SK-N-SH (cell line): Measurements from ENCODE around the gene ROR2. TPM values are rescaled to one million over a fixed set of nuclear protein-coding genes. Genes with fewer than 3 reads are reported as not detected.

Experiments used
- CTCF ChIA-PET: fragments of 300-600, 350-600 bp; formaldehyde crosslinking; extraction: SDS; loops from one replicate; lab custom pipeline; 2021; lab: Yijun Ruan, JAX
- POLR2A ChIA-PET: fragments of 350-600 bp; sonication (Branson Sonifier 250); formaldehyde crosslinking; extraction: SDS; loops from one replicate; lab custom pipeline; 2020; ENCODE audit warnings: antibody characterized with exemption, inconsistent platforms; lab: Yijun Ruan, JAX
- DNase-seq: peaks from one replicate; pipeline ENCODE4 v3.0.0; 2012
- H2AFZ ChIP-seq: fragments of 200-600 bp; sonication (generic); 2 replicates; pipeline ENCODE4 v1.8.1; 2016; ENCODE audit warnings: antibody characterized with exemption, mild to moderate bottlenecking, low read depth
- H3F3A ChIP-seq: fragments of 200-600 bp; sonication (generic); replicated peaks from 2 replicates; pipeline ENCODE3; 2016; ENCODE audit warnings: antibody characterized with exemption, mild to moderate bottlenecking; ENCODE audit not compliant: insufficient read depth
- H3K27ac ChIP-seq, 2 experiments: fragments of 200-500 bp in 1 of 2; fragments of 200-600 bp in 1 of 2; sonication (Bioruptor generic) in 1 of 2; sonication (generic), shearing (Covaris generic) in 1 of 2; 2 replicates each; pipeline versions ENCODE4 v1.5.1 to v1.6.1; 2014 to 2016; ENCODE audit warnings: low read depth in 2 of 2, inconsistent platforms in 1 of 2, low read length in 1 of 2, mild to moderate bottlenecking in 1 of 2, mixed read lengths in 1 of 2
- H3K27me3 ChIP-seq: fragments of 200-600 bp; sonication (generic), shearing (Covaris generic); 2 replicates; pipeline ENCODE4 v1.6.1; 2016; ENCODE audit warnings: mixed run types; ENCODE audit not compliant: insufficient read depth
- H3K36me3 ChIP-seq, 2 experiments: fragments of 200-500 bp in 1 of 2; fragments of 200-600 bp in 1 of 2; sonication (Bioruptor generic) in 1 of 2; sonication (generic) in 1 of 2; replicated peaks in 1 of 2; 2 replicates each; pipeline versions ENCODE3 to v1.5.1; 2014 to 2016; ENCODE audit warnings: low read length in 1 of 2, mild to moderate bottlenecking in 1 of 2; ENCODE audit not compliant: insufficient read depth in 2 of 2, control insufficient read depth in 1 of 2
- H3K4me1 ChIP-seq, 2 experiments: fragments of 200-500 bp in 1 of 2; fragments of 200-600 bp in 1 of 2; sonication (Bioruptor generic) in 1 of 2; sonication (generic), shearing (Covaris generic) in 1 of 2; 2 replicates each; pipeline versions ENCODE4 v1.5.1 to v1.6.1; 2014 to 2016; ENCODE audit warnings: low read depth in 1 of 2, low read length in 1 of 2, mixed run types in 1 of 2; ENCODE audit not compliant: insufficient read depth in 2 of 2, control insufficient read depth in 1 of 2
- H3K4me2 ChIP-seq: fragments of 200-600 bp; sonication (generic), shearing (Covaris generic); 2 replicates; pipeline ENCODE4 v1.6.1; 2017; ENCODE audit warnings: mixed run types
- H3K4me3 ChIP-seq, 2 experiments: fragments of 200-500 bp in 1 of 2; fragments of 200-600 bp in 1 of 2; sonication (Bioruptor generic) in 1 of 2; sonication (generic), shearing (Covaris generic) in 1 of 2; 2 replicates each; pipeline versions ENCODE4 v1.5.1 to v1.8.1; 2014 to 2016; ENCODE audit warnings: low read depth in 2 of 2, inconsistent platforms in 1 of 2, low read length in 1 of 2, mild to moderate bottlenecking in 1 of 2, mixed read lengths in 1 of 2, moderate library complexity in 1 of 2
- H3K79me2 ChIP-seq: fragments of 200-600 bp; sonication (generic); 2 replicates; pipeline ENCODE4 v1.8.1; 2017; ENCODE audit warnings: mild to moderate bottlenecking; ENCODE audit not compliant: insufficient read depth
- H3K9ac ChIP-seq: fragments of 200-600 bp; sonication (generic); 2 replicates; pipeline ENCODE4 v1.6.1; 2017; ENCODE audit warnings: mixed run types
- H3K9me2 ChIP-seq: fragments of 200-600 bp; sonication (generic); 2 replicates; pipeline ENCODE4 v1.6.1; 2017; ENCODE audit warnings: mixed run types
- H3K9me3 ChIP-seq: fragments of 200-600 bp; sonication (generic); 2 replicates; pipeline ENCODE4 v1.6.1; 2017; ENCODE audit warnings: mixed run types, mild to moderate bottlenecking, moderate library complexity
- H4K20me1 ChIP-seq: fragments of 200-600 bp; sonication (generic); 2 replicates; pipeline ENCODE4 v1.6.1; 2017; ENCODE audit warnings: mild to moderate bottlenecking, mixed run types; ENCODE audit not compliant: insufficient read depth
- ELF1 ChIP-seq: IDR thresholded peaks from 2 replicates; pipeline ENCODE4 v1.4.0; 2012
- FOSL2 ChIP-seq: IDR thresholded peaks from 2 replicates; pipeline ENCODE4 v1.4.0; 2012; ENCODE audit warnings: low read depth, mild to moderate bottlenecking, moderate library complexity, borderline replicate concordance
- FOXJ3 ChIP-seq: sonication (generic); formaldehyde crosslinking; IDR thresholded peaks from 2 replicates; pipeline ENCODE4 v1.5.1; 2020; ENCODE audit warnings: mild to moderate bottlenecking, missing genetic modification reagents
- FOXM1 ChIP-seq: IDR thresholded peaks from 2 replicates; pipeline ENCODE4 v1.4.0; 2012; ENCODE audit warnings: low read depth, mild to moderate bottlenecking
- GABPA ChIP-seq: IDR thresholded peaks from 2 replicates; pipeline ENCODE4 v1.4.0; 2012; ENCODE audit warnings: low read depth, mild to moderate bottlenecking
- MXI1 ChIP-seq: IDR thresholded peaks from 2 replicates; pipeline ENCODE4 v1.6.1; 2012; ENCODE audit warnings: mild to moderate bottlenecking, low read depth, low read length, improper control_type of control experiment
- NFIC ChIP-seq: IDR thresholded peaks from 2 replicates; pipeline ENCODE4 v1.4.0; 2012; ENCODE audit warnings: borderline replicate concordance
- POLR2AphosphoS5 ChIP-seq: IDR thresholded peaks from 2 replicates; pipeline ENCODE4 v1.6.1; 2012; ENCODE audit warnings: low read depth, low read length
- RFX5 ChIP-seq: IDR thresholded peaks from 2 replicates; pipeline ENCODE4 v1.6.1; 2012; ENCODE audit warnings: mild to moderate bottlenecking, improper control_type of control experiment, low read length
- SMC3 ChIP-seq: IDR thresholded peaks from 2 replicates; pipeline ENCODE4 v1.6.1; 2012; ENCODE audit warnings: low read depth, low read length, improper control_type of control experiment
- TCF12 ChIP-seq: IDR thresholded peaks from 2 replicates; pipeline ENCODE4 v1.4.0; 2012
- TEAD4 ChIP-seq: IDR thresholded peaks from 2 replicates; pipeline ENCODE4 v1.4.0; 2012; ENCODE audit warnings: mild to moderate bottlenecking, borderline replicate concordance; ENCODE audit not compliant: insufficient read depth
- WGBS: methylation state at CpG from one replicate; pipeline ENCODE4 v1.1.6; 2017; ENCODE audit warnings: low lambda C conversion rate; 5-methylcytosine and 5-hydroxymethylcytosine counted together
- polyA plus RNA-seq, 3 experiments: library from polyadenylated mRNA; depleted of rRNA; stranded (reverse); fragments of >200 nt; gene quantifications; 2 replicates each; pipeline ENCODE4 v1.2.3, GENCODE V29; 2012
- TF ChIP-seq, protein P1 (sequence below): fragments of 200-600 bp; sonication (generic); IDR thresholded peaks from 2 replicates; pipeline ENCODE4 v1.6.1; 2017; ENCODE audit warnings: antibody characterized with exemption, mild to moderate bottlenecking, moderate library complexity
- TF ChIP-seq, protein P2 (sequence below): IDR thresholded peaks from 2 replicates; pipeline ENCODE4 v1.4.0; 2012; ENCODE audit warnings: low read depth, borderline replicate concordance
- TF ChIP-seq, protein P3 (sequence below): IDR thresholded peaks from 2 replicates; pipeline ENCODE4 v1.4.0; 2012; ENCODE audit warnings: low read depth, borderline replicate concordance
- TF ChIP-seq, protein P4 (sequence below): fragments of 150-350 bp; IDR thresholded peaks from 2 replicates; pipeline ENCODE4 v1.6.1; 2016; ENCODE audit warnings: mild to moderate bottlenecking, low read depth, low read length
- TF ChIP-seq, protein P5 (sequence below): IDR thresholded peaks from 2 replicates; pipeline ENCODE4; 2012

ROR2 gene
- polyA plus RNA-seq, 1 of the 3 experiments (the other 2 are of a cell fraction): 0.43 TPM

DNA sequence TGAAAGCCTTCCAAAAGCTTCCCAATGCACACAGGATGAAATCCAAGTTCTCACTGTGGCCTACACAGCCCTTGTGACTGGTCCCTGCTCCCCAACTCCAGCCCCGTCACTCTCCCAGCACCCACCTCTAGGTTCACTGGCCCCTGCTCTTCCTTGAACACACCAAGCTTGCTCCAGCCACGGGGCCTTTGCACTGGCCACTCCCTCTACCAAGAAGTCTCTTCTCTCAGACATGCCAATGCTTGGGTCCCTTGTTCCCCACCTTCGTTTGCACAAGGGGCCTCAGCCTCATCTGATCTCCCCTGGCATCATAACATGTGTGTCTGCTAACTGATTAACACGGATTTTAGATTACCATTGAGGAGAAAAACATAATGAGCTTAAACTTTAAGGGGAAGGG, 56.0 kb downstream of the ROR2 start:
- Histone ChIP-seq H3K27ac (no peak overlapping the region; a peak in 1 of 4 replicates), H3K27me3 (no peaks in the 10 kb centered on the region), H4K20me1 (no peaks in the 10 kb centered on the region), H3K9ac (no peak overlapping the region), H3K79me2 (no peaks in the 10 kb centered on the region), H3K36me3 (no peaks in the 10 kb centered on the region), H3K4me3 (no peak overlapping the region), H3K4me1 (peaks cover 16 to 50% of the 10 kb centered on the region in 2 experiments; a peak in 3 of 4 replicates), H3K9me2 (no peaks in the 10 kb centered on the region), H2AFZ (no peak overlapping the region), H3K9me3 (no peaks in the 10 kb centered on the region), H3K4me2 (no peak overlapping the region), H3F3A (no peaks in the 10 kb centered on the region)
- TF ChIP-seq, protein P1, sequence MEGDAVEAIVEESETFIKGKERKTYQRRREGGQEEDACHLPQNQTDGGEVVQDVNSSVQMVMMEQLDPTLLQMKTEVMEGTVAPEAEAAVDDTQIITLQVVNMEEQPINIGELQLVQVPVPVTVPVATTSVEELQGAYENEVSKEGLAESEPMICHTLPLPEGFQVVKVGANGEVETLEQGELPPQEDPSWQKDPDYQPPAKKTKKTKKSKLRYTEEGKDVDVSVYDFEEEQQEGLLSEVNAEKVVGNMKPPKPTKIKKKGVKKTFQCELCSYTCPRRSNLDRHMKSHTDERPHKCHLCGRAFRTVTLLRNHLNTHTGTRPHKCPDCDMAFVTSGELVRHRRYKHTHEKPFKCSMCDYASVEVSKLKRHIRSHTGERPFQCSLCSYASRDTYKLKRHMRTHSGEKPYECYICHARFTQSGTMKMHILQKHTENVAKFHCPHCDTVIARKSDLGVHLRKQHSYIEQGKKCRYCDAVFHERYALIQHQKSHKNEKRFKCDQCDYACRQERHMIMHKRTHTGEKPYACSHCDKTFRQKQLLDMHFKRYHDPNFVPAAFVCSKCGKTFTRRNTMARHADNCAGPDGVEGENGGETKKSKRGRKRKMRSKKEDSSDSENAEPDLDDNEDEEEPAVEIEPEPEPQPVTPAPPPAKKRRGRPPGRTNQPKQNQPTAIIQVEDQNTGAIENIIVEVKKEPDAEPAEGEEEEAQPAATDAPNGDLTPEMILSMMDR: no peak
- TF ChIP-seq, protein P2, sequence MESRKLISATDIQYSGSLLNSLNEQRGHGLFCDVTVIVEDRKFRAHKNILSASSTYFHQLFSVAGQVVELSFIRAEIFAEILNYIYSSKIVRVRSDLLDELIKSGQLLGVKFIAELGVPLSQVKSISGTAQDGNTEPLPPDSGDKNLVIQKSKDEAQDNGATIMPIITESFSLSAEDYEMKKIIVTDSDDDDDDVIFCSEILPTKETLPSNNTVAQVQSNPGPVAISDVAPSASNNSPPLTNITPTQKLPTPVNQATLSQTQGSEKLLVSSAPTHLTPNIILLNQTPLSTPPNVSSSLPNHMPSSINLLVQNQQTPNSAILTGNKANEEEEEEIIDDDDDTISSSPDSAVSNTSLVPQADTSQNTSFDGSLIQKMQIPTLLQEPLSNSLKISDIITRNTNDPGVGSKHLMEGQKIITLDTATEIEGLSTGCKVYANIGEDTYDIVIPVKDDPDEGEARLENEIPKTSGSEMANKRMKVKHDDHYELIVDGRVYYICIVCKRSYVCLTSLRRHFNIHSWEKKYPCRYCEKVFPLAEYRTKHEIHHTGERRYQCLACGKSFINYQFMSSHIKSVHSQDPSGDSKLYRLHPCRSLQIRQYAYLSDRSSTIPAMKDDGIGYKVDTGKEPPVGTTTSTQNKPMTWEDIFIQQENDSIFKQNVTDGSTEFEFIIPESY: no peak
- TF ChIP-seq MXI1 (no peak), NFIC (no peak), FOSL2 (no peak), TCF12 (no peak), ELF1 (no peak), POLR2AphosphoS5 (no peak), SMC3 (no peak), GABPA (no peak), FOXM1 (no peak), FOXJ3 (CRISPR knock-in tag) (no peak), TEAD4 (no peak), RFX5 (no peak)
- TF ChIP-seq, protein P3, sequence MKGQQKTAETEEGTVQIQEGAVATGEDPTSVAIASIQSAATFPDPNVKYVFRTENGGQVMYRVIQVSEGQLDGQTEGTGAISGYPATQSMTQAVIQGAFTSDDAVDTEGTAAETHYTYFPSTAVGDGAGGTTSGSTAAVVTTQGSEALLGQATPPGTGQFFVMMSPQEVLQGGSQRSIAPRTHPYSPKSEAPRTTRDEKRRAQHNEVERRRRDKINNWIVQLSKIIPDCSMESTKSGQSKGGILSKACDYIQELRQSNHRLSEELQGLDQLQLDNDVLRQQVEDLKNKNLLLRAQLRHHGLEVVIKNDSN: no peak
- TF ChIP-seq, protein P4, sequence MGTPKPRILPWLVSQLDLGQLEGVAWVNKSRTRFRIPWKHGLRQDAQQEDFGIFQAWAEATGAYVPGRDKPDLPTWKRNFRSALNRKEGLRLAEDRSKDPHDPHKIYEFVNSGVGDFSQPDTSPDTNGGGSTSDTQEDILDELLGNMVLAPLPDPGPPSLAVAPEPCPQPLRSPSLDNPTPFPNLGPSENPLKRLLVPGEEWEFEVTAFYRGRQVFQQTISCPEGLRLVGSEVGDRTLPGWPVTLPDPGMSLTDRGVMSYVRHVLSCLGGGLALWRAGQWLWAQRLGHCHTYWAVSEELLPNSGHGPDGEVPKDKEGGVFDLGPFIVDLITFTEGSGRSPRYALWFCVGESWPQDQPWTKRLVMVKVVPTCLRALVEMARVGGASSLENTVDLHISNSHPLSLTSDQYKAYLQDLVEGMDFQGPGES: no peak
- TF ChIP-seq, protein P5, sequence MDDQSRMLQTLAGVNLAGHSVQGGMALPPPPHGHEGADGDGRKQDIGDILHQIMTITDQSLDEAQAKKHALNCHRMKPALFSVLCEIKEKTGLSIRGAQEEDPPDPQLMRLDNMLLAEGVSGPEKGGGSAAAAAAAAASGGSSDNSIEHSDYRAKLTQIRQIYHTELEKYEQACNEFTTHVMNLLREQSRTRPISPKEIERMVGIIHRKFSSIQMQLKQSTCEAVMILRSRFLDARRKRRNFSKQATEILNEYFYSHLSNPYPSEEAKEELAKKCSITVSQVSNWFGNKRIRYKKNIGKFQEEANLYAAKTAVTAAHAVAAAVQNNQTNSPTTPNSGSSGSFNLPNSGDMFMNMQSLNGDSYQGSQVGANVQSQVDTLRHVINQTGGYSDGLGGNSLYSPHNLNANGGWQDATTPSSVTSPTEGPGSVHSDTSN: no peak
- POLR2A ChIA-PET: no interaction called here
- 43% methylated on average over 4 of the region's 4 CpGs for WGBS
- CTCF ChIA-PET: interaction anchor here (1.0 to 2.3 kb wide), 3 partner anchors 10 to 61 kb away, joined by 3 to 10 read pairs (median 3); partner anchors contain the start of gene ROR2
- no peak for DNase-seq
